Testis (tissue), 3 donors: ENCODE measurements around the gene HGF. TPM values are rescaled to one million over a fixed set of nuclear protein-coding genes. Genes with fewer than 3 reads are reported as not detected.

ENCODE experiments used
- DNase-seq: peaks from one replicate; pipeline ENCODE4 v3.0.0-alpha.2; 2019
- H3K27ac ChIP-seq, 2 donors: fragments of 200-600 bp; sonication (generic); one replicate each; pipeline ENCODE4 v1.5.1; 2019
- H3K27me3 ChIP-seq: fragments of 200-600 bp; sonication (generic); one replicate; pipeline ENCODE4 v1.5.1; 2019
- H3K36me3 ChIP-seq: fragments of 200-600 bp; sonication (generic); one replicate; pipeline ENCODE4 v1.5.1; 2017; ENCODE audit warnings: low read depth; ENCODE audit errors: missing control alignments
- H3K4me1 ChIP-seq: fragments of 200-600 bp; sonication (generic); one replicate; pipeline ENCODE4 v1.5.1; 2019
- H3K4me3 ChIP-seq, 2 donors: fragments of 200-600 bp; sonication (generic); one replicate each; pipeline ENCODE4 v1.5.1; 2017 to 2019
- H3K9me3 ChIP-seq: fragments of 200-600 bp; sonication (generic); one replicate; pipeline ENCODE4 v1.5.1; 2017
- POLR2A ChIP-seq: fragments of 450-650 bp; IDR thresholded peaks from one replicate; pipeline ENCODE4 v1.6.1; 2017; ENCODE audit warnings: antibody characterized with exemption, mild to moderate bottlenecking, moderate library complexity
- WGBS, 2 donors: methylation state at CpG; one replicate each; pipeline ENCODE4 v1.1.5; 2018; 5-methylcytosine and 5-hydroxymethylcytosine counted together
- intact Hi-C: fragments of 100-400 bp; cut with DNase I; formaldehyde crosslinking; loops from one replicate; pipeline ENCODE4 v1.15.1; 2023; ENCODE audit warnings: low total_unique reads
- polyA plus RNA-seq: library from polyadenylated mRNA; stranded (reverse); fragments of 350-450 nt; fragmentation: Illumina TruSeq; extraction: RNeasy Lipid Tissue Mini Kit (QIAGEN cat#74804); gene quantifications from one replicate; pipeline ENCODE4 v1.2.3, GENCODE V29; 2014; ENCODE audit warnings: low read depth, low replicate concordance; ENCODE audit not compliant: insufficient read depth
- total RNA-seq, 2 donors: library from RNA; depleted of rRNA; stranded (reverse); fragments of >200 nt; gene quantifications; one replicate each; pipeline ENCODE4 v1.2.3, GENCODE V29; 2016
- TF ChIP-seq, protein P1 (sequence below), 3 experiments: fragments of 450-650 bp in 2 of 3; fragments of 200-600 bp in 1 of 3; sonication (generic) in 1 of 3; IDR thresholded peaks; one replicate each; pipeline ENCODE4 v1.5.1; 2016 to 2019; ENCODE audit warnings: antibody characterized with exemption in 3 of 3, mild to moderate bottlenecking in 2 of 3, moderate library complexity in 1 of 3

The HGF gene
- total and polyA plus RNA-seq, 3 donors from 2014 or later = 3.1 to 5.0 (median 3.4) TPM

DNA sequence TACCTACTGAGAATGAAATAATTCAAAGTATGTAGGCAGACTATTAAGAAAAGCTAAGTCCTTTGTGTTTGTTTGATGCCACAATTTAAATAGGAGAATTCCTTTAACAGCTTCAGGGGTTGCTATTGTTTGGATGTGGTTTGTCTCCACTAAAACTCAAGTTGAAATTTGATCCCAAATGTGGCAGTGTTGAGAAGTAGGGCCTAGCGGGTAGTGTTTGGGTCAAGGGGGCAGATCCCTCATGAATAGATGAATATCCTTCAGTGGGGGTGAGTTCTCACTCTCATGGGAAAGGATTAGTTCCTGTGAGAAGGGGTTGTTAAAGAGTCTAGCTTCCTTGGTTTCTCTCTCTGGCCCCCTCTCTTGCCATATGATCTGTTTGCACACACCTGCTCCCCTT is 97.0 kb downstream of the HGF start:
- intact Hi-C loops = no loop called here
- no peaks in the 10 kb centered on the region for H3K36me3 ChIP-seq

DNA sequence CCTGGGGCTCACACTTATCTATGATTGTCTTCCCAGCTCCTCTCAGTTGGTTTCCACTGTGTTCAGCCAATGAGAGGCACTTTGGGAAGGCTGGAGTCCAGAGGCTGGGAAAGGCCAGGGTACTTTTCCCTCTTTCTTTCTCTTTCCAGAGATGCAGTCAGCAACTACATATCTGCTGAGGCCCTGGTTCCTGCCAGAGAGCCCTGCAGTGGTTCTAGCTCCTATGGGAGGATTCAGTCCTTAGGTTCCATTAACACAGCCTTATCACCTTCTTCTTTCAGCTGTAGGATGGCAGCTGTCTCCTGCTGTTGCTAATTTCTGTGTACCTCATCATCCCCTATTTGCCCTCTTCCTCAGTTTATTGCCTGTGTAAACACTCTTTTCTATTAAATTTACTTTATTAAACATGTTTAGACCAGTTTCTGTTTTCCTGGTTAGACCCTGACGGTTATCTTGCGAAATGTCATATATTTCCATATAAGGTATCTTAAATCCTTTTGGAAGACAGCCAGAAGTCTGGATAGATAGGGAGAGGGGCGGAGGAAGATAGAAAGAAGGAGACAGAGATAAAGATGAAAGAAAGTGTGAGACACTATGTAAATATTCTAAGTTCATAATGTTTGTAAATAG is 100.3 kb downstream of the HGF start:
- Histone ChIP-seq H3K4me1 (peaks cover under 1% of the 10 kb centered on the region), H3K27ac (no peak overlapping the region), H3K36me3 (no peaks in the 10 kb centered on the region), H3K9me3 (no peaks in the 10 kb centered on the region), H3K4me3 (no peak overlapping the region), H3K27me3 (no peaks in the 10 kb centered on the region)
- TF ChIP-seq POLR2A = no peak
- TF ChIP-seq, protein P1, sequence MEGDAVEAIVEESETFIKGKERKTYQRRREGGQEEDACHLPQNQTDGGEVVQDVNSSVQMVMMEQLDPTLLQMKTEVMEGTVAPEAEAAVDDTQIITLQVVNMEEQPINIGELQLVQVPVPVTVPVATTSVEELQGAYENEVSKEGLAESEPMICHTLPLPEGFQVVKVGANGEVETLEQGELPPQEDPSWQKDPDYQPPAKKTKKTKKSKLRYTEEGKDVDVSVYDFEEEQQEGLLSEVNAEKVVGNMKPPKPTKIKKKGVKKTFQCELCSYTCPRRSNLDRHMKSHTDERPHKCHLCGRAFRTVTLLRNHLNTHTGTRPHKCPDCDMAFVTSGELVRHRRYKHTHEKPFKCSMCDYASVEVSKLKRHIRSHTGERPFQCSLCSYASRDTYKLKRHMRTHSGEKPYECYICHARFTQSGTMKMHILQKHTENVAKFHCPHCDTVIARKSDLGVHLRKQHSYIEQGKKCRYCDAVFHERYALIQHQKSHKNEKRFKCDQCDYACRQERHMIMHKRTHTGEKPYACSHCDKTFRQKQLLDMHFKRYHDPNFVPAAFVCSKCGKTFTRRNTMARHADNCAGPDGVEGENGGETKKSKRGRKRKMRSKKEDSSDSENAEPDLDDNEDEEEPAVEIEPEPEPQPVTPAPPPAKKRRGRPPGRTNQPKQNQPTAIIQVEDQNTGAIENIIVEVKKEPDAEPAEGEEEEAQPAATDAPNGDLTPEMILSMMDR (IDR thresholded peaks at IDR 0.05) = no peak
- DNase-seq = no peak
- intact Hi-C loops = no loop called here
- 89 to 94% methylated on average over 3 of the region's 3 CpGs for WGBS, 2 donors

More for the DNA sequence above, 97.0 kb downstream of the HGF start:
- no peak for TF ChIP-seq POLR2A
- TF ChIP-seq, protein P1 (IDR thresholded peaks at IDR 0.05) = no peak
- no peaks in the 10 kb centered on the region for H3K27me3 ChIP-seq
- 92 to 94% methylated on average over 1 of the region's 1 CpG for WGBS, 2 donors
- DNase-seq = no peak
- H3K27ac ChIP-seq = no peak overlapping the region
- no peaks in the 10 kb centered on the region for H3K4me1 ChIP-seq
- no peaks in the 10 kb centered on the region for H3K9me3 ChIP-seq
- H3K4me3 ChIP-seq = no peak overlapping the region

DNA sequence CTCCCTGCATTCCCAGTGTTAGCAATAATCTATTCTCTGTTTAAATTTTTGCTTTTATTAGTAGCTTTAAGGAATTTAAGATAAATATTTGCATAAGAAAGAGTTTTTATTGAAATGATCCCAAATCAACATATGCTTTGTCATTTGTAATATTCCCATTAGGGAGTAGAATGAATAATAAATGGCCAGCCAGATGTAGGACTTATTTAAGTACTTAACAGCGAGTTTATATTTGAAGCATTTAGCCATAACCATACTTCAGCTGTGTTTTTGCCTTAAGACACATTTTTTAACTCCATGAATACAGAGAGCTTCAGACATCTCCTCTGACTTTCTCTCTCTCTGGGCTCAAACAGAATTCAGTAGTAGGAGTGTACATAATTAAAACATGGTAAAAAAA is 103.6 kb downstream of the HGF start:
- no peaks in the 10 kb centered on the region for H3K9me3 ChIP-seq
- no peaks in the 10 kb centered on the region for H3K36me3 ChIP-seq
- 79 to 85% methylated on average over 1 of the region's 1 CpG for WGBS, 2 donors
- H3K4me1 ChIP-seq = peaks cover 3% of the 10 kb centered on the region
- H3K27ac ChIP-seq = no peak overlapping the region
- no peak for DNase-seq
- intact Hi-C loops = no loop called here
- H3K4me3 ChIP-seq = no peak overlapping the region
- no peaks in the 10 kb centered on the region for H3K27me3 ChIP-seq
- TF ChIP-seq, protein P1 (IDR thresholded peaks at IDR 0.05) = no peak
- TF ChIP-seq POLR2A = no peak

DNA sequence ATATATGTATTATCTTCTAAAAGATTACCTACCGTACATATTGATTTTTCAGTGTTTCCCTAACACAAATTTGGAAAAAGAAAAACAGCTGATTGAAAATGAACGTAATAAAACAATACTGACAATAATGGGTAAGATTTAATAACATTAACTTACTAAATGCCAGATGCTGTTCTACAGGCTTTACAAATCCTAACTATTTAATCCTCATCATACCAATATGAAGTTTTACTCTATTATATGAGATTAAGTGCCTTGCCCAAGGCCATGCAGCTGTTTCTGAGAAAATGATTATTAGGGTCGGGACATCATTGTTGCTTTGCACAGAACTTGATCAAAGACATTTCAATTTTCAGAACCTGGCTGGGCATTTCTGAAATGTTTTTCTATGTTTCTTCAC is 104.6 kb downstream of the HGF start:
- no peak for TF ChIP-seq POLR2A
- TF ChIP-seq, protein P1 (IDR thresholded peaks at IDR 0.05) = no peak
- intact Hi-C loops = no loop called here
- DNase-seq = no peak
- H3K9me3 ChIP-seq = no peaks in the 10 kb centered on the region
- H3K36me3 ChIP-seq = no peaks in the 10 kb centered on the region
- H3K4me3 ChIP-seq = no peak overlapping the region
- peaks cover 3% of the 10 kb centered on the region for H3K4me1 ChIP-seq
- no peak overlapping the region for H3K27ac ChIP-seq
- WGBS, 2 donors = 55 to 63% methylated on average over 3 of the region's 3 CpGs
- H3K27me3 ChIP-seq = no peaks in the 10 kb centered on the region

DNA sequence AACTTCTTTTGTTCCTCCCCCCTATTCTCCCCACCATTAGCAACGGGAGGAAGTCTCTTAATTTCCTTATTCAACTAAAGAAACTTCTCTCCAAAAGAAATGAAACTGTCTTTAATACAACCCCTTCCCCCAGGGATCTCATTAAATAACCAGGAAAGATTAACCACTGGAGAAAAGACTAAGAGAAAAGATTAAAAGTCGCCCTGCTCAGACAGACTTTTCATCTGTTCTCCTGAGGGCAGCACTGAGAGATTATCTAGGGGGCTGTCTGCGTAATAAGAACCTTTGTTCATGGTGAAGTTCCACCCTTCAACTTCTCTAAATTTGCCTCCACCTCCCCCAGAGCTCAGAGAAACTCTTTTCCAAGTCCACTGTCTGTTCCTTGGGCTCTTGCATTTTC is 105.5 kb downstream of the HGF start:
- Histone ChIP-seq H3K4me3 (no peak overlapping the region), H3K36me3 (no peaks in the 10 kb centered on the region), H3K27me3 (no peaks in the 10 kb centered on the region), H3K4me1 (peaks cover 3% of the 10 kb centered on the region), H3K27ac (peak overlapping the region in 1 of 2 donors; percentile 46), H3K9me3 (no peaks in the 10 kb centered on the region)
- WGBS, 2 donors = 47 to 50% methylated on average over 3 of the region's 3 CpGs
- TF ChIP-seq POLR2A = no peak
- TF ChIP-seq, protein P1 (IDR thresholded peaks at IDR 0.05) = no peak
- no peak for DNase-seq
- intact Hi-C loops = no loop called here
